Activated CD4-positive, CD25-positive, alpha-beta regulatory T cell (primary cell): ENCODE measurements around the gene TCEANC2.
"Not testable (repeated sequence)": the region's sequence is repeated elsewhere in the genome, so short reads cannot be mapped to it uniquely, and the experiment has no call there.

ENCODE experiments used
- DNase-seq, 4 experiments: peaks; one replicate each; lab custom pipeline; 2025; lab: John Stamatoyannopoulos, UW

Gene TCEANC2

GRCh38 chr1:54088385-54088784 is 35.0 kb downstream of the TCEANC2 start:
- no peak for DNase-seq

GRCh38 chr1:54091666-54092065 is 38.3 kb downstream of the TCEANC2 start:
- DNase-seq, result no peak

- DNase-seq, result no peak
Observed at GRCh38 chr1:54094001-54094729, 40.8 kb downstream of the TCEANC2 start.

GRCh38 chr1:54094730-54095105 is 41.3 kb downstream of the TCEANC2 start:
- DNase-seq, result not testable (repeated sequence)

- DNase-seq, result no peak
Observed at GRCh38 chr1:54095546-54096226, 42.3 kb downstream of the TCEANC2 start.

DNA sequence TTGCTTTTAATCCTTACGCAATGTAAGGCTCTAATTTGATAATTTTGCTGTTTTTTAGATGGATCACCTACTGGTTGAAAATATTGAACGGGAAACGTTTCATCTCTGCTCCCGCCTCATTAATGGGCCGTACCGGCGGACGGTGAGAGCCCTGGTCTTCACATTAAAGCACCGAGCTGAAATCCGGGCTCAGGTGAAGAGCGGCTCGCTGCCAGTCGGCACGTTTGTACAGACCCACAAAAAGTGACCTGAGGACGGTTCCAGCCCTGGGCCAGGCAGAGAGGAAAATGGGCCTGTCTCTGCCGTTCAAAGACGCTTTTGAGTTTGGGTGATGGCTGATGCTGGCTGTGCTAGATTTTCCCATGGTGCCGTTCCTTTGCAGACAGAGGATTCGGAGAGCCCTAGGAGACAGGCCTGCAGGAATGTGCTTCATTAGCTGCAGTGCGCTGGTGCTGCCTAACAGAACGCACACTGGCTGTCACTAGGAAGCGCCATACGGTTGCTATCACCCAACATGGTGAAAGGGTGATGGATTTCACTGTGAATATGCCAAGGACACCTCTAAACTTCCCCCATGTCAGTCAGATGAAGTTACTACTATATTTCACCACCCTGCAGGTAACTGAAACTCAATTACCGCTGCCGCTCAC is 42.9 kb downstream of the TCEANC2 start:
- DNase-seq, result no peak

DNA sequence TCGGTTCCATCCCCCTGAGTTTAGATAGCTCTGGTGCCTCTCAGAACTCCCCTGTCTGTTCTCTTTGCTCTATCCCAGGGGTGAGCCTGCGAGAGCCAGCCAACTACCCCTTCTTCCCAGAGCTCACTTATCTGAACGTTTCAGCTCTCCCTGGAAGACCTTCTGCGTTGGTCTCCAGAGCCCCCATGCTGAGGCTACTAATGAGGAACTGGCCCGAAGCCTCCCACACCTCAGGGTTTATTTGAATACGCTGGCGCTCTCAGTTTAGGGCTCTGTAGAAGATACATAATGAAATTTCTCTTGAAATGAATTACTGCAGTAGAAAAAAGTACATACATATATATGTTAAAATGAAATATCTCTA is 43.5 kb downstream of the TCEANC2 start:
- DNase-seq, result no peak

- DNase-seq, result no peak
Observed at GRCh38 chr1:54099061-54099610, 45.7 kb downstream of the TCEANC2 start.

DNA sequence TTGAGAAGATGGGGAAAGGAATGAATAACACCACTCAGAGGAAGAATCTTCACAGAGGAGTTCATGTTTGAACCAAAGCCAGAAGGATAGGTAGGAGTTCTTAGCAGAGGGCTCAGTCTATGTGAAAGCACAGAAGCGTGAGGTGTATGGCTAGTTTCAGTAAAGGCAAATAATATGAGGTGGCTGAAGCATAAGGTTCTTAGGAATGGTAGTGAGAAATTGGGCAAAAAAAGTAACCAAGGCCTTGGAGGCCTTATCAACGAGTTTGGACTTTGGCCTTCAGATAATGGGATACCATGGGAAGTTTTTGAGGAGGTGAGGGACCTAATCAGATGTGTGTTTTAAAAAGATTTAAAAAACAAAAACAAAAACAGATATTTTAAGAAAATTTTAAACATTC is 47.1 kb downstream of the TCEANC2 start:
- no peak for DNase-seq

DNA sequence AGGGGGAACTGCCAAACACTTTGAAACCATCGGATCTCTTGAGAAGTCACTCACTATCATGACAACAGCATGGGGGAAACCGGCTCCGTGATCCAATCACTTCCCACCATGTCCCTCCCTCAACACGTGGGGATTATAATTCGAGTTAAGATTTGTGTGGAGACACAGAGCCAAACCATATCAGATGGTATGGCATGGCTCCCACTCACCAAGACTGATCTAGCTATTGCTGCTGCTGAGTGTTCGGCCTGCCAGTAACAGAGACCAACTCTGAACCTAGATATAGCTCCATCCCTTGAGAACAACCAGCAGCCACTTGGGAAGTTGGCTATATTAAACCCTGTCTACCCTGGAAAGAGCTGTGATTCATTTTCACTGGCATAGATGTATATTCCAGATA is 50.0 kb downstream of the TCEANC2 start:
- no peak for DNase-seq

GRCh38 chr1:54104613-54105012 is 51.2 kb downstream of the TCEANC2 start:
- not testable (repeated sequence) for DNase-seq

- DNase-seq, result no peak
Observed at GRCh38 chr1:54105080-54105479, 51.7 kb downstream of the TCEANC2 start.

DNA sequence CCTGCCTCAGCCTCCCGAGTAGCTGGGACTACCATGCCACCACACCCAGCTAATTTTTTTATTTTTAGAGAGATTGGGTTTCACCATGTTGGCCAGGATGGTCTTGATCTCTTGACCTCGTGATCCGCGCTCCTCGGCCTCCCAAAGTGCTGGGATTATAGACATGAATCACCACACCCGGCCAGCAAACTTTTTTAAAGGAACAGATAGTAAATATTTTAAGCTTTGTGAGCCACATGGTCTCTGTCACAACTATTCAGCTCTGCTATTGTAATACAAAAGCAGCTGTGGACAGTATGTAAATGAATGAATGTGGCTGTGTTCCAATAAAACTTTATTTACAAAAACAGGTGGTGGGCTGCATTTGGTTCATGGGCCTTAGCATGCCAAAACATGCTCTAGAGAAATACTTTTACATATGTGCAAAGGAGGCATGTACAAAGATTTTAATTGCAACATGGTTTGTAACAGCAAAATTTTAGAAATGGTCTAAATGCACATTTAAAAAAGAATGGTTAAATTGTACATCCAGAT is 52.4 kb downstream of the TCEANC2 start:
- DNase-seq, result no peak

GRCh38 chr1:54107131-54107530 is 53.7 kb downstream of the TCEANC2 start:
- no peak for DNase-seq

GRCh38 chr1:54108156-54108555 is 54.7 kb downstream of the TCEANC2 start:
- DNase-seq, result no peak

DNA sequence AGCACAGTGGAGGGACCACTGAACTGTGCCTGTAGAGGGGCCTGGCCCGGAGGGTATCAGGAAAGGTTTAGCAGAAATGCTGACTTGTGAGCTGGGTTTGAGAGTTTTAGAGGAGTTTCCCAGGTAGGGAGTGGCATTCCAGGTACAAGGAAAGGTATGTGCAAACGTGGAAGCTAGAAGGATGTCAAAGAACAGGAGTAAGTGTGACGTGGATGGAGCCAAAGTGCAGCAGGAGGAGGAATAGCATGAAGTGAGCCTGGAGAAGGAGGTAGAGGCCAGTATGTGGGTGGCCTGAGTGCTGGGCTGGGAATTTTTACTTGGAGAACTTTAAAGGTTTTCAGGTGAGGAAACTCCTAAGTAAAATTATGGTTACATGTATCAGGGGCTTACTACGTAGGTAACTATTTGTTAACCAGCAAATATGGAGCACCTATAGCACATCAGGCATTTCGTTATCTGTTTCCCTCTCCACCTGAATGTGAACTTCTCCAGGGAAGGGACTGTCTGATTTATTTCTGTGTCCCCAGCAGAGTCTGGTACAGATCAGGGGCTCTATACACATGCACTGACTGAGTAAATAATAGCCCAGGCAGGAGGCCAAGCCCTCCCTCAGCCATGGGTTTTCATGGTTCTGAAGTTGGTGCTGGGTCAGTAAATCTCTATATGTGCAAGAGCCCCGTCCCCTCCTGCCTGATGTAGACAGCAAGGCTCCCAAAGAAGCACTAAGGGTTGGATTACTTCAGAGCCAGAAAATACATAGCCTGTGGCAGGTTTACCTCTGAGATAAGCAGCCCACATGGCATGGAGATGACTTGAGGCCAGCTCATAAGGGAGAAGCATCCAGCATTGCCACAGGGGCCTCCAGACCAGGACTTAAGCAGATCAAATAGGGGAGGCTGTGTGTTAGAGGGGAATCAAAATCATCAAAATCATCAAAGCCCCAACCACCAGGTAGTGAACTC is 56.0 kb downstream of the TCEANC2 start:
- DNase-seq, result no peak

DNA sequence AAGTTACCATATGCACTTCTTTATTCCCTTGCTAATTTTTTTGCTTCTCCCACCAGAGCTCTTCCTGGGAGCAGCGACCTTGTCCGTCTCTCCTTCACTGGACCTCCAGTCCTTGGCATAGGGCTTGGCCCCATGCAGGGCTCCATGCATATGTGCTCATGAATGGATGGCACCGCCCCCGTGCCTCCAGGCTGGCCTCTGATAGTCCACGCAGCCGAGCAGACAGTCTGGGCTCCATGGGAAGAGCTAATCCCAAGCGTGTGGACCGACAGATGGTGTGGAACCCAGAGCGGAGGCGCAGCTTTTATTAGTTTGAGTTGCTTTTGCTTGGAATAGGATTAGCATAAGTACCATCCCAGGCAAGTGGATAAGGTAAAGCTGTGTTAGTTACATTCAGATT is 57.6 kb downstream of the TCEANC2 start:
- no peak for DNase-seq

DNA sequence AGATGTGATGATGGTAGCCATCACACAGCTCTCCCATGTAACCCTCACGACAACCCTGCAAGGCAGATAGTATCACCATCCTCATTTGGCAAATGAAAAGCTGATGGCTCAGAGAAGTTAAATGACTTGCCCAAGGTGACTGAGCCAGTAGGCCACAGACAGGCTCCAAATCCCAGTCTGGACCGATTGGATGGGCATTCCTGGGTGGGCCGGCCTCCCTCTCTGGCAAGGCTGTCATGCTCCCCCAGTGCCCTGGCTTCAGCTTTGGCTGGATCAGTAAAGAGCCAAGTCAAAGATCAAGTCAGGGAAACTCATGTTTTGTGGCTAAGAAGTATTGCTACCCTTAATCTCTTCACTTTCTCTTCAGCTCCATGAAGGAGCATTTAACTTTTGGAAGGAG is 58.2 kb downstream of the TCEANC2 start:
- no peak for DNase-seq

DNA sequence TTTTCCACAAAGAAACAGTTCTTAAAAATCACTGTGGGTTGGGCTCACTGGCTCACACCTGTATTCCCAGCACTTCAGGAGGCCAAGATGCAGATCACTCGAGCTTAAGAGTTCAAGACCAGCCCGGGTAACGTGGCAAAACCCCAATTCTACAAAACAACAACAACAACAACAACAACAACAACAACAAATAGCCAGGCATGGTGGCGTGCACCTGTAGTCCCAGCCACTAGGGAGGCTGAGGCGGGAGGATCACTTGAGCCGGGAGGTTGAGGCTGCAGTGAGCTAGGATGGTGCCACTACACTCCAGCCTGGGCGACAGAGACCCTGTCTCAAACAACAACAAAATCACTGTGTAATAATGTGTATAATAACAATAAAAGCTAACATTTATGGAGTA is 58.6 kb downstream of the TCEANC2 start:
- no peak for DNase-seq

DNA sequence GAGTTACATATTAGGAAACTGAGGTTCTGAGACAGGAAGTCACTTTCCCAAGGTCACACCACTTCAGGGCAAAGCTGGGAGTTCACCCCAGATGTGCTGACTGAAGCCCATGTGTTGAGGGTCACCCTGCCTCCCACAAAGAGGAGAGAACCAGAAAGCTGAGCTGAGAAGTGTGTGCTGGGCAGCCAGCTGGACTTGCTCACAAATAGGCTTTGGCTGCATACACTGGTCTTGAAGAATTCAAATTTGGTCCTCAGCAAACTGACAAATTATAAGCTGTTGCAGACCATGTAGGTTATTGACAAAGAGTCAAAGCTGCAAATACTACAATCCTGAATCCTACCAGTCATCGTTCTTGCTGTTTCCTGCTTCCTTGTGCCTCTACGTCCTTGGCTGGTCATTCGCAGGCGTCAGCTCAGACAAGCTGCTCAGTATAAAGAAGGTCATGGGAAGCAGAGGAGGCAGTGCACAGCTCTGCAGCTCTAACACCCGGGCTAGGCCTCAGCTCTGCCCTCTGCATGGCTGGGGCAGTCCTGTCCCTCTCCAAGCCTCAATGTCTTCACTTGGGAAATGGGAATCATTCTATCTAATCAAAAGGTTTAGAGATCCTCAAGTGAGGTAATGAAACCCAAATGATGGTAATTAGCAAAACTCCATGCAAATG is 59.4 kb downstream of the TCEANC2 start:
- no peak for DNase-seq

GRCh38 chr1:54114001-54114400 is 60.6 kb downstream of the TCEANC2 start:
- DNase-seq, result no peak
